Heart left ventricle (tissue), 16 donors: ENCODE data around the gene COX18. TPM values are rescaled to one million over a fixed set of nuclear protein-coding genes. Genes with fewer than 3 reads are reported as not detected.

ENCODE experiments used
- ATAC-seq, 4 donors: fragments of 200-7000 bp; cut with Tn5 transposase; one replicate each; pipeline ENCODE4 v1.9.1; 2020 to 2022; ENCODE audit warnings: moderate library complexity in 4 of 4, mild to moderate bottlenecking in 3 of 4, moderate number of reproducible peaks in 1 of 4
- DNase-seq, 5 donors: peaks; one replicate each; pipeline ENCODE4 v3.0.0-alpha.2; 2020
- H3K27ac ChIP-seq, 12 donors: fragments of 200-600 bp; sonication (generic) in 4 of 12; one replicate each; pipeline versions ENCODE4 v1.5.0 to v1.8.0; 2016 to 2022; ENCODE audit warnings: mild to moderate bottlenecking in 2 of 12
- H3K27me3 ChIP-seq, 9 donors: fragments of 200-600 bp; sonication (generic) in 2 of 9; one replicate each; pipeline versions ENCODE4 v1.5.1 to v1.8.0; 2016 to 2022; ENCODE audit warnings: mild to moderate bottlenecking in 3 of 9
- H3K36me3 ChIP-seq, 9 donors: fragments of 200-600 bp; sonication (generic) in 2 of 9; one replicate each; pipeline versions ENCODE4 v1.5.0 to v1.8.0; 2018 to 2022; ENCODE audit warnings: mild to moderate bottlenecking in 2 of 9
- H3K4me1 ChIP-seq, 12 donors: fragments of 200-600 bp; sonication (generic) in 4 of 12; one replicate each; pipeline versions ENCODE4 v1.5.0 to v1.8.0; 2016 to 2022; ENCODE audit warnings: mild to moderate bottlenecking in 3 of 12
- H3K4me3 ChIP-seq, 12 donors: fragments of 200-600 bp; sonication (generic) in 4 of 12; one replicate each; pipeline versions ENCODE4 v1.5.0 to v1.8.0; 2017 to 2022; ENCODE audit warnings: mild to moderate bottlenecking in 9 of 12, moderate library complexity in 4 of 12
- H3K9me3 ChIP-seq, 12 donors: fragments of 200-600 bp; sonication (generic) in 4 of 12; one replicate each; pipeline versions ENCODE4 v1.5.0 to v1.8.0; 2016 to 2022; ENCODE audit warnings: mild to moderate bottlenecking in 1 of 12
- CTCF ChIP-seq, 12 donors: fragments of 200-600 bp; sonication (generic) in 4 of 12; IDR thresholded peaks; one replicate each; pipeline versions ENCODE4 v1.5.0 to v1.8.0; 2018 to 2022; ENCODE audit warnings: antibody characterized with exemption in 12 of 12, mild to moderate bottlenecking in 5 of 12
- POLR2A ChIP-seq, 2 donors: fragments of 450-650 bp; IDR thresholded peaks; one replicate each; pipeline ENCODE4 v1.6.1; 2017; ENCODE audit warnings: antibody characterized with exemption in 2 of 2, mild to moderate bottlenecking in 2 of 2, moderate library complexity in 2 of 2
- WGBS, 4 donors: extraction: QIAGEN DNeasy Blood & Tissue Kit in 2 of 4; methylation state at CpG; one replicate each; pipeline versions ENCODE4 v1.1.5 to v1.1.7; 2013 to 2018; 5-methylcytosine and 5-hydroxymethylcytosine counted together
- intact Hi-C, 10 donors: fragments of 100-400 bp; cut with DNase I; formaldehyde crosslinking; loops; one replicate each; pipeline versions ENCODE4 v1.11.1 to v1.14.2; 2022
- polyA plus RNA-seq, 2 donors: library from polyadenylated mRNA; stranded (reverse); fragments of 200-250 nt; gene quantifications; one replicate each; pipeline ENCODE4 v1.2.3, GENCODE V29; 2013
- total RNA-seq, 9 donors: library from RNA; depleted of rRNA in 2 of 9; stranded (reverse); fragments of >200 nt in 2 of 9; fragmentation: NEBNext Ultra II Directional in 3 of 9; extraction: Animal tissue kit (Norgen Biotek cat#: 25700) in 3 of 9; gene quantifications; one replicate each; pipeline versions ENCODE4 v1.1.0 to v1.2.4, GENCODE V29; 2016 to 2023
- donor health status: ischemic (EF 13 %, LVEDD 7.1; RV severe dilation, severe dysfunction).
- donor health status: healthy with polysubstance abuse.
- donor health status: DM: no; HTN: yes; CAD: no.
- donor health status: DM: no; HTN: no; CAD: no.
- donor health status: ischemic (EF 25% LVEDD 6.9; RV normal size, moderate dysfunction).
- donor health status: ischemic (EF 25% LVEDD 5.7; RV mildly dilated, moderate dysfunction).
- donor health status: healthy.
- donor health status: DM: yes; HTN: yes; CAD: no.
- donor health status: ischemic (EF 35%, LVEDD 5.7; RV mildly dilated, moderate dysfunction).
- donor health status: nonischemic (EF 11% LVEDD 7.7; RV severe dilation, severe dysfunction).
- donor health status: DM: yes; HTN: yes; CAD: no.
- donor health status: PGD.
- donor health status: ischemic (EF 29% LVEDD 5.4; RV normal size, mild dysfunction).
- donor health status: nonischemic (EF 23%, LVEDD 6.1; RV moderate dilation, normal function).

Gene COX18
- total and polyA plus RNA-seq, 11 donors: 11.0 to 32.2 (median 16.2) TPM

- Histone ChIP-seq H3K4me1 (peaks cover 0 to under 1% (median 0%) of the 10 kb centered on the region in 12 donors), H3K9me3 (no peaks in the 10 kb centered on the region), H3K4me3 (no peak overlapping the region), H3K27ac (no peak overlapping the region), H3K27me3 (no peaks in the 10 kb centered on the region), H3K36me3 (peaks cover 0 to 97% (median 86%) of the 10 kb centered on the region in 9 donors)
- ATAC-seq (no peak), DNase-seq (no peak)
- no peak for TF ChIP-seq CTCF (IDR thresholded peaks at IDR 0.05)
- TF ChIP-seq POLR2A (IDR thresholded peaks at IDR 0.05): no peak
- WGBS, 4 donors: 71 to 78% (median 72%) methylated on average over 8 of the region's 8 CpGs
- intact Hi-C loops: no loop called here
Observed at GRCh38 chr4:73103799-73104503, 34.4 kb upstream of the COX18 start.

- intact Hi-C loops: loop anchor here in 1 of 10 donors (5.0 kb wide), 1 partner anchor 43 kb away; no protein-coding TSS in a partner anchor
Observed at GRCh38 chr4:73099143-73099542, 29.6 kb upstream of the COX18 start.

GRCh38 chr4:73098713-73099112 lies 29.2 kb upstream of the COX18 start:
- WGBS, 4 donors: 67 to 79% (median 77%) methylated on average over 7 of the region's 7 CpGs
- intact Hi-C loops: loop anchor here in 1 of 10 donors (5.0 kb wide), 1 partner anchor 44 kb away; no protein-coding TSS in a partner anchor
- Histone ChIP-seq H3K9me3 (no peaks in the 10 kb centered on the region), H3K4me3 (no peak overlapping the region), H3K27me3 (no peaks in the 10 kb centered on the region), H3K4me1 (peaks cover 0 to 3% (median 0%) of the 10 kb centered on the region in 12 donors), H3K27ac (no peak overlapping the region), H3K36me3 (peaks cover 4 to 97% (median 86%) of the 10 kb centered on the region in 9 donors)
- DNase-seq (no peak), ATAC-seq (peak in 3 of 4 donors; percentile 13 to 36 (median 18))
- no peak for TF ChIP-seq CTCF (IDR thresholded peaks at IDR 0.05)
- no peak for TF ChIP-seq POLR2A (IDR thresholded peaks at IDR 0.05)

More at GRCh38 chr4:73099143-73099542, 29.6 kb upstream of the COX18 start:
- Histone ChIP-seq H3K27ac (no peak overlapping the region), H3K4me1 (peaks cover 0 to 3% (median 0%) of the 10 kb centered on the region in 12 donors), H3K36me3 (peaks cover 4 to 97% (median 86%) of the 10 kb centered on the region in 9 donors), H3K9me3 (no peaks in the 10 kb centered on the region), H3K4me3 (no peak overlapping the region), H3K27me3 (no peaks in the 10 kb centered on the region)
- DNase-seq (no peak), ATAC-seq (peak in 3 of 4 donors; percentile 16 to 64 (median 24))
- 84 to 94% (median 93%) methylated on average over 6 to 7 of the region's 7 CpGs for WGBS, 4 donors
- TF ChIP-seq POLR2A (IDR thresholded peaks at IDR 0.05): no peak
- no peak for TF ChIP-seq CTCF (IDR thresholded peaks at IDR 0.05)

GRCh38 chr4:73098016-73098415 lies 28.5 kb upstream of the COX18 start:
- DNase-seq (no peak), ATAC-seq (no peak)
- no peak overlapping the region for H3K4me3 ChIP-seq
- TF ChIP-seq POLR2A (IDR thresholded peaks at IDR 0.05) (no peak), CTCF (IDR thresholded peaks at IDR 0.05) (no peak)
- no peak overlapping the region for H3K27ac ChIP-seq
- WGBS, 4 donors: 52 to 66% (median 57%) methylated on average over 4 of the region's 4 CpGs
- peaks cover 0 to 4% (median 0%) of the 10 kb centered on the region in 12 donors for H3K4me1 ChIP-seq
- intact Hi-C loops: loop anchor here in 1 of 10 donors (5.0 kb wide), 1 partner anchor 44 kb away; no protein-coding TSS in a partner anchor
- H3K9me3 ChIP-seq: no peaks in the 10 kb centered on the region
- H3K36me3 ChIP-seq: peaks cover 4 to 97% (median 90%) of the 10 kb centered on the region in 9 donors
- H3K27me3 ChIP-seq: no peaks in the 10 kb centered on the region
